Memory B cell (primary cell): ENCODE results near the gene SOX6.

Experiments used
- ATAC-seq: fragments of 150-1000 bp; cut with Tn5 transposase; 2 replicates; pipeline ENCODE4 v1.10.0; 2021; ENCODE audit warnings: low read depth, mild to moderate bottlenecking, moderate library complexity
- DNase-seq, 2 donors: peaks; one replicate each; pipeline ENCODE4 v3.0.0; 2022; ENCODE audit warnings: low spot score in 2 of 2
- H3K27ac Mint-ChIP-seq: one replicate; pipeline ENCODE4 v1.8.0; 2022; ENCODE audit warnings: mild to moderate bottlenecking, moderate library complexity, mixed read lengths
- H3K27me3 Mint-ChIP-seq: one replicate; pipeline ENCODE4 v1.8.0; 2022; ENCODE audit warnings: mixed read lengths
- H3K36me3 Mint-ChIP-seq: one replicate; pipeline ENCODE4 v1.8.0; 2022; ENCODE audit warnings: mild to moderate bottlenecking, mixed read lengths
- H3K4me1 Mint-ChIP-seq: one replicate; pipeline ENCODE4 v1.8.0; 2022; ENCODE audit warnings: mixed read lengths
- H3K4me3 Mint-ChIP-seq: one replicate; pipeline ENCODE4 v1.8.0; 2022; ENCODE audit warnings: mild to moderate bottlenecking, moderate library complexity, mixed read lengths
- H3K9me3 Mint-ChIP-seq: one replicate; pipeline ENCODE4 v1.8.0; 2022; ENCODE audit warnings: mixed read lengths

Gene SOX6

GRCh38 chr11:16011396-16011795 lies 344.9 kb downstream of the SOX6 start:
- Mint-ChIP-seq H3K36me3 (no peaks in the 10 kb centered on the region), H3K27ac (no peak overlapping the region), H3K27me3 (no peaks in the 10 kb centered on the region), H3K4me1 (no peaks in the 10 kb centered on the region), H3K4me3 (no peak overlapping the region), H3K9me3 (peaks cover 2% of the 10 kb centered on the region)
- no peak for ATAC-seq
- no peak for DNase-seq

DNA sequence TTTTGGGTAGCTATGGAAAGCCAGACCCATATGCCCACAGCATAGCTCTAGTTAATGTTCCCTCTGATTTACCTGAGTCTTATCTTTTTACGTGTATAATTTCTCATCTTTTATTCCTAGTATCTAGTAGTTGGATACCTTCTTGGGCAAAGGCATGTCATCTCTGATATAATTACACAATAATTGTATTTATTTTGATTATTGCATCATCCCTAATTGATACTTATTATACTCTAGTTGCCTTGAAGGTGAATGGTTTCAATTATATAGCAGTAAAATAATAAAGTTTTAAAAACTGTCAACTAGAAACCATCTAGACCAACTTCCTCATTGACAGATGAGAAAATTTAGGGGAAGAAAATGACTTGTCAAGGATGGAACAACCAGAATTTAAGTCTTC lies 347.3 kb downstream of the SOX6 start:
- Mint-ChIP-seq H3K36me3 (no peaks in the 10 kb centered on the region), H3K4me1 (no peaks in the 10 kb centered on the region), H3K27ac (no peak overlapping the region), H3K27me3 (no peaks in the 10 kb centered on the region), H3K4me3 (no peak overlapping the region), H3K9me3 (peaks cover 3% of the 10 kb centered on the region)
- ATAC-seq = no peak
- DNase-seq = no peak

DNA sequence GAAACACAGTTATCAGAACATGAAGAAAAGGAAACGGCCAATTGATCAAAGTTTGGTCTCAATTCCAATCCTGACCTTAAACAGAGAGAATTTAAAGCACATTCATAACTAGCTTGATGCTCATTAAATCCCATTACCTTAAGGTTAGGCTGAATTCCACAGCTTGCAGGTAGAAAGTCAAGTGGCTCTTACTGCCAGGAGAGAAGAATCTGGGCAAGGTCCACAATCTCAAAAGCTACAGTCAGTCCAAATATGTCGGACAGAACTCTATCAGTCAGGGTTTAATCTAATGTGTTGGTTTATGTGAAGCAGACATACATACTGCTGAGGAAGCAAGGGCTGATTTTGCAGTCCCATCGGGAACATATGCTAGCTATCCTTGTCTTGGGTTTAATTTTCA lies 348.8 kb downstream of the SOX6 start:
- Mint-ChIP-seq H3K4me3 (no peak overlapping the region), H3K9me3 (peaks cover 3% of the 10 kb centered on the region), H3K27ac (no peak overlapping the region), H3K27me3 (no peaks in the 10 kb centered on the region), H3K36me3 (no peaks in the 10 kb centered on the region), H3K4me1 (no peaks in the 10 kb centered on the region)
- ATAC-seq = no peak
- no peak for DNase-seq

DNA sequence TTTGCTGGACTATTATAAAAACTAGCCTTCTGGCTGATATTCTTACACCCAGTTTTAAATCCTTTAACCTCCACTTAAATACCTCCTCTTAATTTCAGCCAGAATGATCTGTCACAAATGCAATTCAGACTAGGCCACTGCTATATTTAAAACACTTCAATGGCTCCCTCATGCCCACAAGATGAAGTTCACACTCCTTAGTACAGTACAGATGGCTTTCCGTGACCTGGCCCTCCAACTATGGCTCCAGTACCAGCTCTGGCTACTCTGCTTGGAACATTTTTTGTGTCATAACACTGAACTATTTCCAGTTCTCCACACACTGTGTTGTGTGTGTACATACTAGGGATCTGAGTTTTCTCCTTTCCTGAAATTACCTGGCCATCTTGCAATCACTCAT lies 353.4 kb downstream of the SOX6 start:
- no peaks in the 10 kb centered on the region for H3K4me1 Mint-ChIP-seq
- no peak overlapping the region for H3K4me3 Mint-ChIP-seq
- no peak overlapping the region for H3K27ac Mint-ChIP-seq
- H3K27me3 Mint-ChIP-seq = no peaks in the 10 kb centered on the region
- H3K36me3 Mint-ChIP-seq = no peaks in the 10 kb centered on the region
- DNase-seq (no peak), ATAC-seq (no peak)
- H3K9me3 Mint-ChIP-seq = peaks cover 3% of the 10 kb centered on the region

GRCh38 chr11:16001899-16002426 lies 354.4 kb downstream of the SOX6 start:
- peaks cover 3% of the 10 kb centered on the region for H3K9me3 Mint-ChIP-seq
- H3K36me3 Mint-ChIP-seq = no peaks in the 10 kb centered on the region
- no peak for ATAC-seq
- no peak overlapping the region for H3K4me3 Mint-ChIP-seq
- H3K4me1 Mint-ChIP-seq = no peaks in the 10 kb centered on the region
- DNase-seq = no peak
- no peaks in the 10 kb centered on the region for H3K27me3 Mint-ChIP-seq
- no peak overlapping the region for H3K27ac Mint-ChIP-seq

GRCh38 chr11:16001044-16001568 lies 355.2 kb downstream of the SOX6 start:
- Mint-ChIP-seq H3K27me3 (no peaks in the 10 kb centered on the region), H3K4me1 (no peaks in the 10 kb centered on the region), H3K27ac (no peak overlapping the region), H3K9me3 (peaks cover 3% of the 10 kb centered on the region), H3K4me3 (no peak overlapping the region), H3K36me3 (no peaks in the 10 kb centered on the region)
- ATAC-seq (no peak), DNase-seq (no peak)

- Mint-ChIP-seq H3K27ac (no peak overlapping the region), H3K4me3 (no peak overlapping the region)
- no peak for DNase-seq
Measured at GRCh38 chr11:16000065-16000464, 356.3 kb downstream of the SOX6 start.

GRCh38 chr11:15993345-15993744 lies 363.0 kb downstream of the SOX6 start:
- Mint-ChIP-seq H3K4me1 (no peaks in the 10 kb centered on the region), H3K27me3 (no peaks in the 10 kb centered on the region), H3K9me3 (no peaks in the 10 kb centered on the region), H3K36me3 (no peaks in the 10 kb centered on the region), H3K4me3 (no peak overlapping the region), H3K27ac (no peak overlapping the region)
- ATAC-seq (no peak), DNase-seq (no peak)

More at GRCh38 chr11:16000065-16000464, 356.3 kb downstream of the SOX6 start:
- no peak for ATAC-seq
- Mint-ChIP-seq H3K9me3 (peaks cover 2% of the 10 kb centered on the region), H3K36me3 (no peaks in the 10 kb centered on the region), H3K27me3 (no peaks in the 10 kb centered on the region), H3K4me1 (no peaks in the 10 kb centered on the region)

DNA sequence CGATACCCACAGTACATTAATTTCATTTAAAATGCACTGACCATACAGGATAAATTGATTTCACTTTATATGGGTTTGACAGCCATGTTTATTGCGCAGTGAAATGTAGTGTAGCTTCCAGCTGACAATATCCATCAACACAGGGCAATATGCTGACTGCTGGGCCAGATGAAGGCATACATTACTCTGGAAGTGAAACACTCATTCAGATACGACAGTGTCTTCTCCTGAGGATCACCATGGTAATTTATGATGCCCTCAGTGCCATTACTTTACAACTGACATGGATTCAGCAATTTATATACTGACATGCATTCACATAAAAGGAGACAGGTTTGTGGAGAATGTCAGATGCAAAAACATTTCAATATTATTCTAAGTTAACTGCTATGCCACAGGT lies 365.1 kb downstream of the SOX6 start:
- H3K4me1 Mint-ChIP-seq = no peaks in the 10 kb centered on the region
- H3K27ac Mint-ChIP-seq = no peak overlapping the region
- ATAC-seq (no peak), DNase-seq (no peak)
- H3K4me3 Mint-ChIP-seq = no peak overlapping the region
- no peaks in the 10 kb centered on the region for H3K9me3 Mint-ChIP-seq
- no peaks in the 10 kb centered on the region for H3K36me3 Mint-ChIP-seq
- H3K27me3 Mint-ChIP-seq = no peaks in the 10 kb centered on the region

DNA sequence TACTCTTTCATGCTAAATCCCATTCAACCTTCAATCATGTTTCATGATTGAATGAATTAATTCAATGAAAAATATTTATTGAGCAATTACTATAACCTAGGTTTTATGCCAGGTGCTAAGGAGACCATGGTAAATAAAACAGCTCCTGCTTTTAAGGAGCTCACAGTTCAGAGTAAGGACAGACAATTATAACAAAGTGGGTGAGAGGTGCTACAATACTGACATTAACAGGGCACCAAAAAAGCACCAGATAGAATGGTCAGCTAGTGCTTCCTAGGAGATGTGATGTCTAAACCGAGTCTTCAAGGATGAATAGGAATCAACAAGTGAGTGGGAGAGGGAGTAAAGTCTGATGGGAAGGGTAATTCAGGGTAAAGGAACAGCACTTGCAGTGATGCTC lies 366.7 kb downstream of the SOX6 start:
- no peaks in the 10 kb centered on the region for H3K9me3 Mint-ChIP-seq
- no peaks in the 10 kb centered on the region for H3K4me1 Mint-ChIP-seq
- H3K36me3 Mint-ChIP-seq = no peaks in the 10 kb centered on the region
- no peak overlapping the region for H3K4me3 Mint-ChIP-seq
- no peaks in the 10 kb centered on the region for H3K27me3 Mint-ChIP-seq
- H3K27ac Mint-ChIP-seq = no peak overlapping the region
- DNase-seq (no peak), ATAC-seq (no peak)

- DNase-seq = no peak
- Mint-ChIP-seq H3K36me3 (no peaks in the 10 kb centered on the region), H3K4me3 (no peak overlapping the region), H3K27me3 (no peaks in the 10 kb centered on the region), H3K9me3 (no peaks in the 10 kb centered on the region), H3K27ac (no peak overlapping the region), H3K4me1 (no peaks in the 10 kb centered on the region)
- ATAC-seq = no peak
Measured at GRCh38 chr11:15988693-15989231, 367.6 kb downstream of the SOX6 start.

DNA sequence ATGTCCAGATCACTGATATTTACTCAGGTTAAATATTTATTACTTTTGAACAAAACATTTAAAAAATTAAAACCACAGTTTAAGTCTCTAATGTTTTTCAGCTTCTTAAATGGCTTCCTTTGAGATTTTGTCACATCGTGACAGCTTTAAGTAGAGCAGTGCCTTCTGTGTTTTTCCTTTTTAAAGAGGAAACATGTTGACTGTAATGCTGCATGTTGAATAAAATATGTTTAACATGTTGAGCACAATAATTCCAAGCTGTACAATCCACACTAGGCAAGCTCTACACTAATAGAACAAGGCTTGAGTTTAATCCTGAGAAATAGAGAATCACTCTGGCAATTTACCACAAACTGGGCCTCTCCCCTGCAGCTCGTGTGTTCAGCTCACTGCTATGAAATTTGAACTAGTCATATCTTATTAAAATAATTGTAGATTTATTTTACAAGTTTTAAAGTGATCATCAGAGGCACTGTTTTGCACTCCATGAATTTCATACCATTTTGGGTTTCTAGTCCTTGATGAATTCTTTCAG lies 368.3 kb downstream of the SOX6 start:
- Mint-ChIP-seq H3K4me1 (no peaks in the 10 kb centered on the region), H3K27me3 (no peaks in the 10 kb centered on the region), H3K9me3 (no peaks in the 10 kb centered on the region), H3K36me3 (no peaks in the 10 kb centered on the region), H3K4me3 (no peak overlapping the region), H3K27ac (no peak overlapping the region)
- no peak for DNase-seq
- no peak for ATAC-seq

DNA sequence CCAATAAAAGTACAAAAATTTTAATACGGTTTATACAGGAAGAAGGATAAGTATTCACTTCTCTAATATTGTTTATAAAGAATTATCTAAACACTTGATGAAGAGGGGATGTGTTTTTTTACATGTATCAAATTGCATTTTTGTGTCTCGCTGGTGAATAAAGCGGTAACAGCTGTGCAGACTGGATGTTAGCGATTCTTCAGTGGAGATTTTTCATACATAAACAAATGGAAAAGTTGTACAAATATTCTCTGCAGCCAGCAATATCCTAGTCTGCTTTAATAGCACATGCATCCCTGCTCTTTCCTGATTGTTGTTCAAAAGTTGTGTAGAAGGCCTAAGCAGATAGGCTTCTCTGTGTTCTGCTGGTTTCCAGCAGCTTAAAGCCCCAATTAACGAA lies 369.3 kb downstream of the SOX6 start:
- H3K36me3 Mint-ChIP-seq = no peaks in the 10 kb centered on the region
- no peaks in the 10 kb centered on the region for H3K27me3 Mint-ChIP-seq
- no peaks in the 10 kb centered on the region for H3K9me3 Mint-ChIP-seq
- H3K27ac Mint-ChIP-seq = no peak overlapping the region
- no peaks in the 10 kb centered on the region for H3K4me1 Mint-ChIP-seq
- ATAC-seq (no peak), DNase-seq (no peak)
- H3K4me3 Mint-ChIP-seq = no peak overlapping the region

DNA sequence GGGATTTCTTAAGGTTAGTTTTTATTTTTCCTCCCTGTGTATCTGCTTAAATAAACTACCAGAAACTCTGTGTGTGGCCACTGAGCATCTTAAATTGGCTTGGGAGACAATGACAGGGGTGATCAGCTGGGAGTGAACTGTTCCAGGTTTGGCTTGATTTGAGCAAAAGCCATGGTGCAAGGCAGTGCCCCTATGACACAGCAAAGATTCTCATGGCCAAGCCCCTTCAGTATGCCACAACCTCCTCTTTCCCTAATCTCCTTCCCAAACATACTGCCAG lies 370.5 kb downstream of the SOX6 start:
- no peak overlapping the region for H3K27ac Mint-ChIP-seq
- no peaks in the 10 kb centered on the region for H3K9me3 Mint-ChIP-seq
- DNase-seq = no peak
- H3K27me3 Mint-ChIP-seq = no peaks in the 10 kb centered on the region
- no peak overlapping the region for H3K4me3 Mint-ChIP-seq
- no peaks in the 10 kb centered on the region for H3K36me3 Mint-ChIP-seq
- no peaks in the 10 kb centered on the region for H3K4me1 Mint-ChIP-seq
- no peak for ATAC-seq

DNA sequence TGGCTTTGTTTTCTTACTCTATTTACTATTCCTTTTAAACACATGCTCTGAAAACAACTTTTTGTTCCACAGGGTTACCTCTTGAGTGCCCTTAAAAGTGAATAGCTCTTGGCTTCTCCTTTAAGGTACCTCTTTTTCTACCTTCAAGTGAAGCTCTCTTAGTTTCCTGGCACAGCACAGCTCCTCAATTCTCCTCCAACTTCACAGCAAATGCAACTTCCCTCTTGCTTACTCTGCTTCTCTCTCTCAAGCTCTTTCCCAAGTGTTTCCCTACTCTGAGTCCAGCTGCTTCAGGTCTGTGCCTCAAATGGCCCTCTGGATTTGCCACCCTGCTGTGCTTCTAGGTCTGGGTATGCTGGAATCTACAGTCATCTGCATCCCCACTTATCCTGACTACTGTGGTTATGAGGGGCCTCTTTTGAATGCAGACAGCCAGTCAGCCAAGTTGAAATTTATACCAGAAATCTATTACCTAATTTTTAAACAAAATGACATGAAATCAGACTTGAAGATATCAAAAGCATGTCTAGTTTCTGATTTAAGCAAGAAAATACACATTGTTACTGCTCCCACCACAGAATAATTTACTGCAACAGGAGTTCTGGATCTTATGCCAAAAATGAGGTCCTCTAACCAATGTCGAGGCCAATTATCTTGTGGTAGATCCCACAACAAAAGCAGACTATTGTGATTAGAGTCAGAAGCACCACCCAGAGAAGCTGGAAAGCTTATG lies 371.1 kb downstream of the SOX6 start:
- ATAC-seq (no peak), DNase-seq (no peak)
- H3K27me3 Mint-ChIP-seq = no peaks in the 10 kb centered on the region
- H3K4me3 Mint-ChIP-seq = no peak overlapping the region
- no peaks in the 10 kb centered on the region for H3K9me3 Mint-ChIP-seq
- H3K27ac Mint-ChIP-seq = no peak overlapping the region
- no peaks in the 10 kb centered on the region for H3K4me1 Mint-ChIP-seq
- no peaks in the 10 kb centered on the region for H3K36me3 Mint-ChIP-seq
